ENCODE measurements around the gene FLT4.

Gene FLT4

GRCh38 chr5:180640861-180641565 is 8.4 kb downstream of the FLT4 start:
- no peak for DNase-seq

DNA sequence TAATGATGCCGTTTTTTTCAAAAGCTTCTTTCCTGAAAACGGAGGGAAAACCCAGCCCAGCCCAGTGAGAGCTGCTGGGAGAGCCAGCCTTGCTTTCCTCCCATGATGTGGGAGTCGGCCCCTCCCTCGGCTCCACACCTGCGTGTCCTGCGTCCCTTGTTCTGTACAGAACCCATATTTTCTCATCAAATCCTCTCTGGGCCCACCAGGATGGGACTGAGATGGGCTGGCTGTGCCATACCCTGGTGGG is 8.9 kb downstream of the FLT4 start:
- DNase-seq, result no peak

DNA sequence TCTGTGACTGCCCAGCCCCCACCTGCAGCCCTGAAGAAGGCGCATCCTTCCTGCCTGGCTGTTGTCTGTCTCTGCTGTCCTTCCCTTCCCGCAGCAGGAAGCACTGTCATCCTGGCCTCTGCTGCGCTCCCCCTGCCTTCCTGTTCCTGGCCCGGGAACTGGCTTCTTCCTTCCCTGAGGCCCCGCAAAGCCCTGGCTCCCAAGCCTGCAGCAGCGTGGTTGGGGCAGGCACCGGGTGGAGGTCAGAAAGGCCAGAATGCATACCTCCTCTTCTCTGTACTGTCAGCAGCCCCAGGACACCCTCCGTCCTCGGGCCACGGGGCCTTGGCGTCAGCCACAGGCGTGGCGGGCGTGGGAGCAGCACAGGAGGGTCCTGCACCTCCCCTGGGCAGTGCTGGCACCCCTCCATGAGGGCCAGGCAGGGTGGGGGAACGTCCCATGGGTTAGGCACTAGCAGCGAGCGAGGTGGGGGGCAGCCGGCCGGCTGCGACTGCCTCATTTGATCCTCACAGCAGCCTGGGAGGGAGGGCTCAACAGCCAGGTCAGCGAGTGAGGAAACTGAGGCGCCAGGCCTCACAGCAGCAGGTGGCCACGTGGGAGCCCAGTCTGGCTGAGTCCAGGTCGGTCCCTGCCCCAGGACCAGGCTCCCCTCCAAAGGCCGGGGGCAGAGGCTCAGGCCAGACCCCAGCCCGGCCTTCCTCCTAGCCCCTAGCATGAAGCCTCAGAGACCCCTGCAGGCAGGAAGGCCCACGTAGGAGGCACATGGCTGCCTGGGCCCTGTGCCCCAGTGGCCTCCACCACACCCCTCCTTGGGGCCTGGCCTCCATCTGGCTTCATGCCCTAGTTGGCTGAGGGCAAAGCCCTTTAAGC is 9.4 kb downstream of the FLT4 start:
- no peak for DNase-seq

DNA sequence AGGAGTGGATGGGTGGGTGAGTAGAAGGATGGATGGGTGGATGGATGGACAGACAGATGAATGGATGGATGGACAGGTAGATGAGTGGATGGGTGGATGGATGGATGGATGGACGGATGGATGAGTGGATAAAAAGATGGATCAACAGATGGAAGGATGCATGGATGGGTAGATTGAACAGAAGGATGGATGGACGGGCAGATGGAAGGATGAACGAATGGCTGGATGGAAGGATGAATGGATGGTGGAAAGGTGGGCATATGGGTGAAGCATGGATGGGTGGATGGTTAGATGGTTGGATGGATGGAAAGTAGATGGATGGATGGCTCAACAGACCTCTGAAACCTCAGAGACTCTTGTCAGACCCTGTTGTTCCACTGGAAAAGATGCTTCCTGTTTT is 10.1 kb downstream of the FLT4 start:
- DNase-seq, result no peak

- no peak for DNase-seq
Measured at GRCh38 chr5:180637962-180638680, 11.3 kb downstream of the FLT4 start.

DNA sequence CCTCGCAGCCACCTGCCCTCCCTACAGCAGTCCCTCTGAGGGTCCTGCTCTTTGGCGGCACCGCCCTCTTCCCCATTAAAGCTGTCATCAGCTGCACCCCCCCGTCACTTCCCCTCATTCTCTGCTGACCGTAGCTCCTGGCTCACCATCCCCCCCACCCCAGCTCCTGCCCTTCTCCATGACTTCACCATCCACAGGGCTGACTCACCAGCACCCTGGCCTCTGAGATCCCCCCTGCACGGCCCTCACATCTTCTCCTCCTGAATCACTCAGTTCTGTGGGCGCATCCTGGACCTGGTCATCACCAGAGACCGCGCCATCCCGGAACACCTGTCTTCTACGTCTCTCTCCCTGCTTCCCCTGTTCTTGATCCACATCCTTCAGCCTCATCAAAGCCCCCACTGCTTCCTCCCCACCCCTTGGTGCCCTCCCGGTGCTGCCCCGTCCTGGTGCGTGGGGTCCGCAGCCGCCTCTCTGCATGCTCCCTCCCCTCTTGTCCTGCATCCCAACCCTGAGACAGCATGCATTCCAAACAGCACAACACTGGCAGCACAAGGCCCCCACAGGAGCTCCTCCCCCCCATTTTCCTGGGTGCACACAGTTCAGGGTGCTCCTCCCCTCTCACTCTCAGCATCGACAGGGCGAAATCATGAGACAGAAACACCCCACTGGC is 12.9 kb downstream of the FLT4 start:
- no peak for DNase-seq

DNA sequence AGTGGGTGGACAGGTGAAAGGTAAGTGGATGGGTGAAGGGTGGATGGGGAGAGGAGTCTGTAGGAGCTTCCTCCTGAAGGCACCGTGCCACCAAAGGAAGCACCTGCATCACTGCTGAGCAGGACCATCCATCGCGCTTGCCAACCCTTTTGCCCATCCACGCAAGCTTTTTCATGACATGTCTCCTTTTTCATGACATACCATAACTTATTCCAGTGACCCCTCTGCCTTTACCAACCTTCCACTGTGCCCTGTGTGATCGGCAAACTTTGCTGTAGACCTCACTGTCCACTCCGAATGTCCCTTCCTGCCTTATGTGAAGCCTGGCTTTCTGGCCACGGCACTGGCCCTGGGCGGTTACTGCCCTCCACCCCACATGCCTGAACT is 13.4 kb downstream of the FLT4 start:
- DNase-seq, result no peak

GRCh38 chr5:180633283-180634177 is 15.9 kb downstream of the FLT4 start:
- DNase-seq, result no peak

GRCh38 chr5:180632768-180633167 is 16.6 kb downstream of the FLT4 start:
- no peak for DNase-seq

DNA sequence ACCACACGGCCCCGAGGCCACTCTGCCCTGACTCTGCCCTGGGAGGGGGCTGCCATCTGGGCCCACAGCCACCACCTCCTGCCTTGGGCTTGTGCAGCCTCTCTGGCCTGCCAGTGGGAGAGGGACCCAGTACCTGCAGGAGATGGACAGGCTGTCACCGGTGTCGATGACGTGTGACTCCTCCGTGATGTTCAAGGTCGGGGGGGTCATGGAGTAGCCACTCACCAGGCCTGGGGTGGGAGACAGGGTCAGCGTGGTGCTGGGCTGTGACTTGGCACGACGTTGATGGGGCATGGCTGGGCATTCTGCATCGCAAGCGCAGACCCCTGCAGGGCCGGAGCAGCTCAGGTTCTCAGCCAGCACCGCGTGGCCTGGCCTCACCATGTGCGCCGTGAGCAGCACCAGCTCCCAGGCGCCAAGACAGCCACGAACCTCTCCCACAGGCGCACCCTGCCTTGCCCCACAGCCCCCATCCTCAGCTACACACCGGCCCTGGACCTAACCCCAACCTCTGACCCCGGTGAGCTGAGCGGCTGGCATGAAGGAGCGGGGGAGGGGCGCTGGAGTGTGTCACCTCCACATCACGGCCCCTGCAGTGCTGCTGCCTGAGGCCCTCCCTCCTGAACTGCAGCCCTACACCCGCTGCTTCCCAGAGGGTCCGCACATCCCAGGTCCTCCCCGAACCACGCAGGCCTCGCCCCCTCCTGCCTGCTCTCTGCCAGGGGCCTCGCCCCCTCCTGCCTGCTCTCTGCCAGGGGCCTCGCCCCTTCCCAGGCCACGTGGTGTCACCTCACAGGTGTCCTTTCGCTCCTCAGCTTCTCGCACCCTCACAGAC is 17.6 kb downstream of the FLT4 start:
- no peak for DNase-seq

DNA sequence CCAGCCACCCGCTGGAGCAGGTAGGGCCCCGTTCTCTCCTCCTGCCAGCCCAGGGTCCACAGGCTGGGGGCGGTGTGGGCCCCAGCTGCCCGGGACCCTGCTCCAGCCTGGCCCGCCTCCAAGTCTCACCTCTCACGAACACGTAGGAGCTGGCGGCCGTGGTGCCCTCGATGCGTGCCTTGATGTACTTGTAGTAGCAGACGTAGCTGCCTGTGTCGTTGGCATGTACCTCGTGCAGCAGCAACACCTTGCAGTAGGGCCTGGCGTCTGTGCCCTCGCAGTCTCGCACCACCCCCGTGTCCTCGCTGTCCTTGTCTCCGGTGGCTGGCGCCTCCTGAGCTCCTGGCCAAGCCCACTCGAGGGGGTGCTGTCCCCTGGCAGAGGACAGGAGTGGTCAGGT is 19.0 kb downstream of the FLT4 start:
- no peak for DNase-seq

GRCh38 chr5:180629831-180630382 is 19.5 kb downstream of the FLT4 start:
- DNase-seq, result no peak

DNA sequence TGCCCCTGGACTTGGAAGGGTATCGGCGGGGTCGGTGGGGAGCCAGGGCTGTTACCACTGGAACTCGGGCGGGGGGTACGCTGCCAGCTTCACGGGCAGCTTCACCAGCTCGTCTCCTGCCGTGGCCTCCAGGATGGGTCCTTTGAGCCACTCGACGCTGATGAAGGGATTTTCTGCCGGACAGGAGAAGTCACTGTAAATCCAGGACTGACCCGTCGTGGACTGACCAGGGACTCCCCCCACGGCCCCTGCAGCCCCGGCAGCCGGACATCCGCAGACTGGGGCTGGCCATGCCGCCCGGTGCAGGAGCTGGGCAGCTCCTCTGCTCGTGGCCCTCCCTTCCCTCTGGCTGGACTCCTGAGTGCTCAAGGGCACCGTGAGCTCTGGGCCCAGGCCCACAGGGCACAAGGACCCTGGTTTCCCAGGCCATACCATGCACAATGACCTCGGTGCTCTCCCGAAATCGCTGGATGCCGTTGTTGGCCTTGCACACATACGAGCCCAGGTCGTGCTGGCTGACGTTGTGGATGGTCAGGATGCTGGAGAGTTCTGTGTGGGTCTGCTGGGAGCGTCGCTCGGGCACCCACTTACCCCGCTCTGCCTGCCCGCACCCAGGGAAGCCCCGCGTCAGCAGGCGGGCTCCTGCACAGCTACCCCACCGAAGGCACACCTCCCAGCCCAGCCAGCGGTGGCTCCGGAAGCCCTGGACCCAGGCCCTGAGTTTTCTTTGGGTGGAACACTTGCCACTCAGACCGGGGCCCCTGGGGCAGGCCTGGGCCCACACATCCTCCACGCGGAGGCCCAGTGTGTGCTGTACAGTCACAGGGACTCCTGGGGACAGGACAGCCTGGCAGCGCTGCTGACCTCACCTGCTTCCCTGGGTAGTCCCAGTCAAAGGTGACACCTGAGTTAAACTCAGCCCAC is 20.3 kb downstream of the FLT4 start:
- DNase-seq, result no peak

GRCh38 chr5:180628211-180628610 is 21.2 kb downstream of the FLT4 start:
- no peak for DNase-seq

GRCh38 chr5:180627386-180628120 is 21.8 kb downstream of the FLT4 start:
- no peak for DNase-seq

GRCh38 chr5:180626661-180627385 is 22.6 kb downstream of the FLT4 start:
- no peak for DNase-seq

- DNase-seq, result no peak
Measured at GRCh38 chr5:180625791-180626660, 23.4 kb downstream of the FLT4 start.
